ENCODE measurements around the gene SAMD11. TPM values are rescaled to one million over a fixed set of nuclear protein-coding genes. Genes with fewer than 3 reads are reported as not detected.

The SAMD11 gene
- total and polyA plus RNA-seq, 2 of the 8 experiments (the other 6 are each of a cell fraction or from before 2014, with no cell fraction given), result 0.18 to 0.30 TPM

- H3K4me3 ChIP-seq (ENCODE audit: extremely low read depth in 1 of 4, insufficient read depth in 2 of 4, low read depth in 3 of 4, low read length in 4 of 4), result no peak overlapping the region
- H4K20me1 ChIP-seq (replicated peaks in 1 of 2; ENCODE audit: control insufficient read depth in 1 of 2, insufficient read depth in 2 of 2, low read length in 2 of 2), result peaks cover 6 to 11% of the 10 kb centered on the region in 2 experiments
- H3K4me2 ChIP-seq (ENCODE audit: insufficient read depth in 1 of 2, low read depth in 2 of 2, low read length in 2 of 2), result no peak overlapping the region
- H3K36me3 ChIP-seq (ENCODE audit: control insufficient read depth in 2 of 4, insufficient read depth in 4 of 4, low read length in 3 of 4), result no peaks in the 10 kb centered on the region
- H2BK20ac ChIP-seq (ENCODE audit: low read length), result no peak overlapping the region
- H3K23me2 ChIP-seq (ENCODE audit: low read depth, low read length), result peaks cover 2% of the 10 kb centered on the region; the same call in 1 of the 2 replicates
- H2BK12ac ChIP-seq (ENCODE audit: low read depth, low read length), result no peak overlapping the region
- H4K8ac ChIP-seq (ENCODE audit: extremely low read depth, insufficient read depth, low read length), result no peak overlapping the region
- H2AFZ ChIP-seq (ENCODE audit: low read length), result no peak overlapping the region
- CTCF ChIA-PET (ENCODE audit: partially characterized antibody), result interaction anchor here (1.0 kb wide), 1 partner anchor 32 kb away, joined by 4 read pairs; no protein-coding TSS in a partner anchor
- no peak overlapping the region for H3K23ac ChIP-seq (ENCODE audit: insufficient read length)
- DNase-seq (ENCODE audit: low read depth in 1 of 2, low spot score in 2 of 2) (no peak), FAIRE-seq (no peak)
- H3K27ac ChIP-seq (ENCODE audit: low read depth, low read length), result no peak overlapping the region
- POLR2A ChIA-PET (ENCODE audit: partially characterized antibody), result no interaction called here
- no peaks in the 10 kb centered on the region for H3K79me1 ChIP-seq (ENCODE audit: low read depth, low read length)
- no peak overlapping the region for H2AK5ac ChIP-seq (ENCODE audit: low read depth, low read length)
- no peak overlapping the region for H2BK5ac ChIP-seq (ENCODE audit: low read depth, low read length)
- H3K56ac ChIP-seq (replicated peaks; ENCODE audit: insufficient read length, low read depth, low read length), result no peak overlapping the region
- peaks cover 0 to 4% (median 2%) of the 10 kb centered on the region in 4 experiments; a peak in 4 of 7 replicates for H3K4me1 ChIP-seq (replicated peaks in 1 of 4; ENCODE audit: control insufficient read depth in 3 of 4, insufficient read depth in 4 of 4, low read length in 3 of 4)
- no peak overlapping the region for H3K9ac ChIP-seq (replicated peaks in 1 of 4; ENCODE audit: extremely low read depth in 1 of 4, low read depth in 3 of 4, low read length in 3 of 4)
- no peak overlapping the region for H2BK120ac ChIP-seq (replicated peaks; ENCODE audit: low read depth, low read length)
- H4K5ac ChIP-seq (ENCODE audit: insufficient read length, low read depth, low read length), result no peak overlapping the region
- H3K14ac ChIP-seq (ENCODE audit: insufficient read length), result no peak overlapping the region
- no peak overlapping the region for H3K18ac ChIP-seq (ENCODE audit: extremely low read depth, low read length)
- no peak overlapping the region for H2BK15ac ChIP-seq (ENCODE audit: low read length)
- H3K4ac ChIP-seq (replicated peaks; ENCODE audit: insufficient read length, low read depth, low read length), result no peak overlapping the region
- H3K9me3 ChIP-seq (ENCODE audit: insufficient read depth in 2 of 2, low read depth in 1 of 2, low read length in 1 of 2), result no peaks in the 10 kb centered on the region; a peak in 1 of 4 replicates
- H3K27me3 ChIP-seq (replicated peaks in 1 of 4; ENCODE audit: control insufficient read depth in 3 of 4, extremely low read depth in 1 of 4, insufficient read depth in 3 of 4, low read length in 3 of 4), result peaks cover 20 to 65% (median 46%) of the 10 kb centered on the region in 4 experiments
- H3K79me2 ChIP-seq (ENCODE audit: control insufficient read depth in 1 of 2, insufficient read depth in 2 of 2, low read length in 2 of 2), result no peaks in the 10 kb centered on the region
- no peak overlapping the region for H4K91ac ChIP-seq (replicated peaks; ENCODE audit: insufficient read length, low read length)
- no CpG with 5 or more reads among the region's 16 CpGs for WGBS, 2 experiments (ENCODE audit: extremely low coverage in 1 of 2, insufficient coverage in 1 of 2, insufficient read length in 1 of 2, insufficient replicate concordance in 2 of 2, low coverage in 1 of 2, low lambda C conversion rate in 2 of 2, missing lambda C conversion rate in 1 of 2)
- TF ChIP-seq CHD2 (IDR thresholded peaks at IDR 0.05; ENCODE audit: low read length) (no peak), BACH1 (IDR thresholded peaks at IDR 0.05; ENCODE audit: low read length) (no peak), CBX8 (IDR thresholded peaks at IDR 0.05; ENCODE audit: borderline replicate concordance, low read depth, low read length) (no peak), TCF12 (IDR thresholded peaks at IDR 0.05; ENCODE audit: low read depth, low read length) (no peak), CHD1 (IDR thresholded peaks at IDR 0.05; ENCODE audit: low read depth, low read length) (no peak)
Measured at GRCh38 chr1:908661-909060, 15.1 kb upstream of the SAMD11 start.
